Right hindlimb (tissue), 1 donor: ENCODE measurements around the gene RORC.
"Not testable (repeated sequence)": the region's sequence is repeated elsewhere in the genome, so short reads cannot be mapped to it uniquely, and the experiment has no call there.

Experiments used
- DNase-seq: peaks from one replicate; pipeline ENCODE4 v3.0.0-alpha.2; 2018

Gene RORC

GRCh38 chr1:151803915-151804314 is 27.7 kb downstream of the RORC start:
- no peak for DNase-seq

GRCh38 chr1:151803164-151803563 is 28.4 kb downstream of the RORC start:
- DNase-seq = no peak

DNA sequence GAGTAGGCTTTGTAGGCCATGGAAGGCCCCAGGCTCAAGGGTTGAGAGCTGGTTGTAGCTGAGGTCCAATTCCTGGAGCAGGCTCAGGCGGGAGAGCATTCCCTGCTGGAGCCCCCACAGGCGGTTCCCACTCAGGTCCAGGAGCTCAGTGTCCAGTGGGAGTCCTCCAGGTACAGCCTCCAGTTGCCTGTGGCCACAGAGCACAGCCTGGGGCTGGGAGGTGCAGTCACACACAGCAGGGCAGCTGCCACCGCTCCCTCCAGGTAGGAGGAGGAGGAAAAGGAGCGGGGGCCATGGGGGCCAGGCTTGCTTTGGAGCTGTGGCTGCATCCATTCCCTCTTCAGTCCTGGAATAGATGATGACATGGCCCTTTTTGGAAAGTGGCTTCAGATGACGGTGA is 29.2 kb downstream of the RORC start:
- DNase-seq = no peak

GRCh38 chr1:151801846-151802245 is 29.8 kb downstream of the RORC start:
- DNase-seq = no peak

GRCh38 chr1:151801310-151801820 is 30.2 kb downstream of the RORC start:
- DNase-seq = no peak

DNA sequence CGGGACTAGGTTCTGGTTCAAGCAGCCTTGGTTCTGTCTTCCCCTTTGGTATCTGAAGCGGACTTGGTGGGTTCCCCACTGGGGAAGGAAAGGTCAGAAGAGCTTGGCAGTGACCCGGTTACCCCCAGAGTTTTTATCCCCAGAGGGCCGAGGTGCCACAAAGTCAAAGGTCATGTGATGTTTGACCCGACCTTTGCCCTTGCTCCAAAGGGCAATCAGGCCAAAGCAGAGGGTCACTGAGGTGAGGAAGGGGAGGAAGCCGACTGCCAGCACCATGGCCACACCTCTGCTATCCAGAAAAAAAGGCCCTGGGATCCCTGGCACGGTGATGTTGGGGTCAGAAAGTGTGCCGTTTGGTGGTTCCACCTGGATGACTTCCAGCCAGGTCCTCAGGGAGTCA is 30.8 kb downstream of the RORC start:
- DNase-seq = no peak

DNA sequence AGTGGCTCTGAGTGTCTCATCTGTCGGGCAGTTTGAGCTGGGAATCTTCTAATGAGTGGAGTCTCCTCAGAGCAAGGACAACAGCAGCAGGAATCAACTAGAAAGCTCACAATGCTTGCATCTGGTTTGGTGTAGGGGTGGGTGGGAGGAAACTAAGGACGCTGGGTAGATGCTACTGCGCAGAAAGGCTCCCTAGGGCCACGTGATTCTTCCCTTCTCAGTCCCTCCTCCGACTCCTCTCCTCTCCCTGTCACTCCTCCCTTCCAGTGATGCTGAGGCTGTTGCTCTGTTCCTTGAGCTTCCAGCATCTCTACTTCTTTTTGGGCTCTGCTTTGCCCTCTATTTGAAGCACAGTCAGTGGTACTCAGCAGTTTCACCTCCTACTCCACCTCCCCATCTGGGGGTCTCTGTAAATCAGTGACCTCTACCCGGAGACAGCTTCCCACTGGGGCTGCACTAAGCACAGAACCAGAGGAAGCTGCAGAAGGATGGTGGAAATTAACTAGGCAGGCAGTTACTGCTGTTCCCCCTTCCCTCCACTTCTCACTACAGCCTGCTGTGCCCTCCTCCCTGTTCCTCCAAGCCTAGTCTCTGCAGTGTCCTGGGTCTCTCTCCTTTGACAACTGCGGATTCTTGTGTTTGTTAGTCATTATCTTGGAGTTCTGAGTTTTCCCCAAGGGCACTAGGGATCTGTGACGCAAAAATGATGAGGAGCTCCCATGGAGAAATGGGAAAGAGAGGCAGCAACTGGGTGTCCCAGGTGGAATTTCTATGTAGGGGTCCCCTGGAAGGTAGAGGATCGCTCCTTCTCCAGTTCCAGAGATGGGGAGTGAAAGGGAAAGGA is 32.2 kb downstream of the RORC start:
- DNase-seq = no peak

DNA sequence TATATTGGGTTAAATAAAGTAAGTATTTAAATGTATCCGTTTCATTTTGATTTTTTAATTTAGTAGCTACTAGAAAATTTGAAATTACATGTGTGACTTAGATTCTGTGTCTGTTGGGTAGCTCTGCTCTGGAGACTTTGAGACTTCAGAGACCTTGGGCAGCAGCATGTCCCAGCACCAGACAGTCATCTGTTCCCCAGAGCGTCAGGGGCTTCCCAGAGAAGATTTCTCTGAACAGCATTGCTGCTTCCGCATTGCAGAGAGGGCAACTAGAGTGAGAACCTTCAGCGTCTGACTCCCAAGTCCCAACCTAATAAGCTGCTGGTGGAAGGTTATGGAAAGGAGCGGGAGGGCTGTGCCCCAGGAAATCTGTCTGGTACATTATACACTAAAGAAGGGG is 33.0 kb downstream of the RORC start:
- no peak for DNase-seq

DNA sequence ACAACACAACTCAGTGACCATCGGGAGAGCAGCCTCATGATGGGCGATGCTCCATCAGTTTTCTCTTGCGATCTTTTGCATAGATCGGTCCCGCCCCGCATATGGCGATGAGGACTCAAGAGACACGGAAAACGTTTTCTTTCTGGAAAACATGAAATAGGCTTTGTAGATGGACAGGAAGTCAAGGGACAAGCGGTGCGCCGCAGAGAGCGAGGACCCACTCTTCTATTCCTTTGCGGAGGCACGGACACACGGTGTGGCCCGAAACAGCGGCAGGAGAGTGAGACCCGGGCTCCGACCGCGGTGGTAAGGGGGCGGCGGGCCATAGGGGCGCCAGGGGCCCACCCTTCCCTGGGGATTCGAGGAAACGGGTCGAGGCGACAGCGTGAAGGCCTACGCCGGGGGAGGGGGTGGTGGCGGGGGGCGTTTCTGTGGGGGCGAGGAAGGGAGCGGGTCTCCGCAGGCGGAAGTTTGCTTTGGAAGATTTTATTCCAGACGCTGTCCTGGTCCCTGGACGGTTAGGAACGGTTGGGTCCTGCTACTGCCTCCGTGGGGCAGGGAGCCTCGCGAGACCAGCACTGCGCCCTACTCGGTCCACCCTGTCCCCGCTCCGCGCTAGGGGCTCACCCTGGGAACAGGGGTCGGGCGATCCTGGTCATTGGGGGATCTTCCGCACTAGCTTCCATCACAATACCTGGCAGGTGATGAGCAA is 40.5 kb downstream of the RORC start:
- DNase-seq = no peak

DNA sequence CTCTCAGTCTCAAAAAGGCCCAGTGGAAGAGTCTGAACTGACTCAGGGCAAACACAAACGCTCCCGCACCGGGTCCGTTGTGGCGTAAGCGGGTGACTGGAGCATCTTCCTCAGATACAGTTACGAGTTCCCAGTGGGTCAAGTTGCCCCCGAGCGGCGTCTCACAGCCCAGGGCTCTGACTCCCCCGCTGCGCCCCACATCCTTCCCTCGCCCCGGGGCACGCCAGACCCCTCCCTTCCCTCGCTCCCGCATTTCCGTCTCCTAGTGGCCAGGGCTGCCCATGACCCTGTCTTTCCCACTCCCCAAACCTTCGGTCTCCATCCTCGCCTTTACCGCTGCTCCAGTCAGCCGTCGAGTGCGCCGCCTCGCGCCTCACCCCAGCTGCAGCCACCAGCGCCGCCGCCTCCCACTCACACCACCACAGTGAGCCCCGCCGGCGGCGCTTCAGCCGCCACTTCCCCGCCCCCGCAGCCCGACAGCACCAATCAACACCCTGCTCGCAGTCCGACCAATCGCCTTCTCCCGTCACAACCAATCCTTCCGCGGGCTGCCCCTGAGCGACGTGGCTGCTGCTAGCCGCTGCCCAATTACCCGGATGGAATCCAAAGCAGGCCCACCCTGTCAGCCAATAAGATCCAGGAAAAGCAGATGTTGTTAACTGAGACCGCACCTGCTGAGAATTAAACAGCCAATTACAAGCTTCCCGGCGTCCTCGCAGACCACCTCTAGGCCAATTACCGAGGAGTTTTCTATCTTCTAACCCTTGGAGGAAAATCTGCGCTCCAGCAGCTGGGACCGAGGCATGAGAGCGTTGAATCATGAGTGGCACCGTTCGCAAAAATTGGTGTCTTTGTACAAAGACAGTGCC is 41.3 kb downstream of the RORC start, which contains the start of gene TDRKH:
Gene TDRKH (minus strand): TSS at position 430 of the 869 bp plus-strand sequence. CDS start 7,478 bp downstream, outside the sequence.
- DNase-seq = peak; percentile 99

- DNase-seq = no peak
These were observed 43.9 kb downstream of the RORC start for GRCh38 chr1:151787689-151788088.

GRCh38 chr1:151783796-151784195 is 47.8 kb downstream of the RORC start:
- DNase-seq = no peak

DNA sequence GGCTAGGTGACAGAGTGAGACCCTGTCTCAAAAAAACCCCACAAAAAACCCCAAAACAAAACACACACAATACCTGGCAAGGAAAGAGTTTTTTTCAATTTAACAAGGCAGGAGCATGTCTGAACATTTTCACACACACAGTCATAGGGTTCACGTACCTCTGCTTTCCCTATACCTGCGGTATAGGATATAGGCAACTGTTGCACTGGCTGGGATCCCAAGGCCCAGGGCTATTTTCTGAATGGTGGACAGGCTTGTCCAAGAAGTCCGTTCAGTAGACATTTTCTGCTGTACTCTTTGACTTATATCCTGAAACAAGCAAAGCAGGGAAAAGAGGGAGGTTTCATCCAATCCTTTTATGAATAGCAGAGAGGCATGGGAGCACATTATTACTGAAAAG is 48.9 kb downstream of the RORC start:
- DNase-seq = no peak

DNA sequence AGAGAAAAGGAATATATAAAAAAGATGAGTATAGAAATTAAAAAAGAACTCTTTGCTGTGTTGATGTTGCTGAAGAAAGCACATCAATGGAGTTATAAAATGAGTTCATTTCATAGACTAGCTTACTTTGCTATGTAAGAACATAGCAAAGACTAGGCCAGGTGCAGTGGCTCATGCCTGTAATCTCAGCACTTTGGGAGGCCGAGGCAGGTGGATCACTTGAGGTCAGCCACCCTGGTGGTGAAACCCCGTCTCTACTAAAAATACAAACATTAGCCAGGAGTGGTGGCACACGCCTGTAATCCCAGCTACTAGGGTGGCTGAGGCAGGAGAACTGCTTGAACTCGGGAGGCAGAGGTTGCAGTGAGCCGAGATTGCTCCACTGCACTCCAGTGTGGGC is 49.6 kb downstream of the RORC start:
- DNase-seq = not testable (repeated sequence)

- DNase-seq = not testable (repeated sequence)
These were observed 50.9 kb downstream of the RORC start for GRCh38 chr1:151780736-151781135.

- DNase-seq = no peak
These were observed 51.8 kb downstream of the RORC start for GRCh38 chr1:151779852-151780251.

DNA sequence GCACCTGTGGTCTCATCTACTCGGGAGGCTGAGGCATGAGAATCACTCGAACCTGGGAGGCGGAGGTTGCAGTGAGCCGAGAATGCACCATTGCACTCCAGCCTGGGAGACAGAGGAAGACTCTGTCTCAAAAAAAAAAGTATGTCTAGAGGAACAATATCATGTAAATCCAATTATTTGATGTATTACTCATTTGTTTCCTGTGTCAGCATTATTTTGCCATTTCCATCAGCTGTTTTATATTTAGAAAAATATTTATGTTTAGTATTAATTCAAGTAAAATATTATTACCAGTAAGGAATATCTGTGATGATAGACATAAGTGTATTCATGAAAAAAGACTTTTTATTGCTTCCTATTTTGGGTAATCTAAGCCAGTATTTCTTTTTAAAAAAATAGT is 54.3 kb downstream of the RORC start:
- DNase-seq = no peak

- DNase-seq = no peak
These were observed 54.9 kb downstream of the RORC start for GRCh38 chr1:151776665-151777062.

GRCh38 chr1:151775894-151776664 is 55.5 kb downstream of the RORC start:
- no peak for DNase-seq

DNA sequence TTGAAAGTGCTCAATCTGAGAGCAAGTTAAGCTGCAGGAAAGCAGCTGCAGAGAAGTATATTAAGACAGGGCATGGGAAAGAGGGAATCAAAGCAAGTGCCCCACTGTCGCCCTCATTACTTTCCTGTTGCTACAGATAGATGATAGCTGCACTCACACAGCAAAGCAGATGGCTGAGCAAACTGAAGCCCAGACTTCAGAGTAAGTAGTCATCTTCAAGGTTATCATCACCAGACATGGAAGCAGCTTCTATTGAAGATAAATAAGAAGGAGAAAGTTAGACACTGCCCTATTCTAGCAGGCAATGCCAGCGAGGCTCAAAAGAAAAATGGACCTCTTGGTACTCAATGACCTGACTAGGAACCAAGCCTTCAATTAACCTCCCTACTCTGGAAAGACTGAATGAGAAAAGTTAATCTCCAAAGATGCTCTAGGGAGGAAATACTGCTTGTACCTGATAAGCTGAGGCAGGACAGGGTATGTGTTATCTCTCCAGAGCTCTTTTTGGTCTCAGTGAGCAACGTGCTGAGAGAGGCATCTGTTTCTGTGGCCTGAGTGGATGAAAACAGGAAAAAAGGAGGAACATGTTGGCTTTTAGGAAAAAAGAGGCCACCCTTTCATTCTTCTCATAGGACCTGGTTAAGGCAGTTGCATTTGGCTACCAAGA is 57.2 kb downstream of the RORC start:
- DNase-seq = no peak

DNA sequence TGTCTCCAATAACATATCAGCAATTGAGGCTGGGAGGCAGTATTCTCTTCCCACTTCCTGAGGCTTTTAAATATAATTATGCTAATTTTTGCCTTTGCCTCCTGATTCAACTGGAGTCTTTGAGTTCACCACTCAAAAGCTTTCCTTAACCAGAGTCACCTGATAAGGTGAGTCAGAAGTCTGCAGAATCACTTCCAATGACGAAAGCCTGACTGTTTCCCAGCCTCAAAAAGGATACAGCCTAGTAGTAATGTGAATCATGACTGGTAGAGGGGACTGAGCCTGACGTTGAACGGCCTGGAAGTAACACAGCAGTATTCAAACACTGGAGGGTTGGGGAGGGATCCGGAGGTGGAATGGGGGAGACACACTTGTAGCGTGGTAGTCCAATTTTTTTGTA is 57.9 kb downstream of the RORC start:
- DNase-seq = no peak

DNA sequence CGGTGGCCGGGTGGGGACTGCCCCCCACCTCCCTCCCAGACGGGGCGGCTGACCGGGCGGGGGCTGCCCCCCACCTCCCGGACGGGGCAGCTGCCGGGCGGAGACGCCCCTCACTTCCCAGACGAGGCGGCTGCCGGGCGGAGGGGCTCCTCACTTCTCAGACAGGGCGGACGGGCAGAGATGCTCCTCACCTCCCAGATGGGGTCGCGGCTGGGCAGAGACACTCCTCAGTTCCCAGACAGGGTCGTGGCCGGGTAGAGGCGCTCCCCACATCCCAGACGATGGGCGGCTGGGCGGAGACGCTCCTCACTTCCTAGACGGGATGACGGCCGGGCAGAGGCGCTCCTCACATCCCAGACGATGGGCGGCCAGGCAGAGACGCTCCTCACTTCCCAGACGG is 62.3 kb downstream of the RORC start:
- DNase-seq = not testable (repeated sequence)
